Measurements from ENCODE around the gene DYNC1H1.

DNA sequence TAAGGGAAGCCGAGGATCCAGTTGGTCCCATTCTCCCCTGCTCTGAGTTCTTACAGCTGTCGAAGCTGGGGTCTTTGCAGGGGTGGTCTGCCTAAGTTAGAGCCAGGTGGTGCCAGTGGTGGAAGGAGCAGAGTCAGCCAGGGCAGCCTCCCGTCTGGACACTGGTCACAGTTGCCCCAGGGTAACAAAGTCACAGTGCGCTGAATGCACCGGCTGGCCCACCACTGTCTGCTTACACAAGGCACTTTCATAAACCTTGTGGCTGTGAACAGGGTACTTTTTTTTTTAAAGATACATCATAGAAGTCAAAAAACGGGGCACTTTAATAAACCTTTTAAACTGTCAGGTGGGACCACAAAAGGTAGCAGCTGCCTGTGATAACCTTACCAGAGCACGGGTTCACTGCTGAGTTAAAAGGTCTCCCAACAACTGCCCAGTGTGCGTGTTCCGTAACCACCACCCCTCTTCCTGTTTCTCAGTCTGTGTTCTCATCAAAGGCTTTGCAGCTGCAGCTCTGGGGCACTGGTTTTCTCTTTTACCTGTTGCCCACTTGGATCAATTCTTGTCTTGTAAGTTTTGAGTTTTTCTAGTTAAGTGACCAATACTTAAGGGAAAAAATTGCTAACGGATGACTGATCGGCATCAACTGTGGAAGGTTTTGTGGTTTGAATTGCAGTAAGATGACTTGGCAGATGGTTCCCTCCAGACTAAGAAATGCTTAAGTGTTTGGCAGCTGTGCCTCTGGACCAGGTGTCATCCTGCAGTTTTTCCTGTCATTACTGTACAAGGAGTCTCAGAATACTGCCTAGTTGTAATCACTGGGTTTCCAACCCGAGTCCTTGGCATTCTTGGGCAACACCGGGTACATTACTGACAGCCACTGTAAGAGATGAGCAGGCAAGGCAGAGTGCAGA is 55.9 kb downstream of the DYNC1H1 start:
- TF ChIP-seq CTCF (conservative IDR thresholded peaks at IDR 0.05 in 1 of 2, IDR thresholded peaks at IDR 0.05 in 1 of 2; ENCODE audit: low read depth in 1 of 2, low read length in 2 of 2), result no peak
- no peak for TF ChIP-seq EZH2 (IDR thresholded peaks at IDR 0.05; ENCODE audit: low read length, missing control alignments)

Measured in fibroblast of lung (primary cell).